Ovary (tissue), 3 donors: ENCODE data around the gene CAPN1.

ENCODE experiments used
- CTCF ChIP-seq, 3 donors: fragments of 450-650 bp in 2 of 3; fragments of 200-600 bp in 1 of 3; IDR thresholded peaks; one replicate each; pipeline versions ENCODE4 v1.5.1 to v1.8.0; 2016 to 2022; ENCODE audit warnings: antibody characterized with exemption in 3 of 3, mild to moderate bottlenecking in 1 of 3
- EP300 ChIP-seq: sonication (generic); formaldehyde crosslinking; IDR thresholded peaks from one replicate; pipeline ENCODE4 v1.6.1; 2017; ENCODE audit warnings: antibody characterized with exemption
- donor health status: DM: no; HTN: no; CAD: no.

- TF ChIP-seq CTCF (IDR thresholded peaks at IDR 0.05) (no peak), EP300 (no peak)
These were observed 25.2 kb downstream of the CAPN1 start for GRCh38 chr11:65206901-65207300.
